Activated CD8-positive, alpha-beta T cell treated with anti-CD3 and anti-CD28 coated beads for 36 hours (primary cell): ENCODE data around the gene FANK1. TPM values are rescaled to one million over a fixed set of nuclear protein-coding genes. Genes with fewer than 3 reads are reported as not detected.

Experiments
- ATAC-seq: fragments of 200-7000 bp; cut with Tn5 transposase; one replicate; pipeline ENCODE4 v1.10.0; 2021; ENCODE audit warnings: mild to moderate bottlenecking, moderate library complexity
- CTCF ChIA-PET: fragments of 350-600 bp; sonication (Branson Sonifier 250); formaldehyde crosslinking; loops from one replicate; lab custom pipeline; 2021; ENCODE audit warnings: antibody characterized with exemption; lab: Charles Lee
- POLR2A ChIA-PET: fragments of 350-600 bp; sonication (Branson Sonifier 250); formaldehyde crosslinking; loops from one replicate; lab custom pipeline; 2021; ENCODE audit warnings: antibody characterized with exemption; lab: Charles Lee
- DNase-seq: peaks from one replicate; pipeline ENCODE4 v3.0.0-alpha.2; 2020
- H3K27ac Mint-ChIP-seq: one replicate; pipeline ENCODE4 v1.8.0; 2021; ENCODE audit warnings: mild to moderate bottlenecking, mixed read lengths
- H3K27me3 Mint-ChIP-seq: one replicate; pipeline ENCODE4 v1.8.0; 2021; ENCODE audit warnings: mixed read lengths
- H3K36me3 Mint-ChIP-seq: one replicate; pipeline ENCODE4 v1.8.0; 2021; ENCODE audit warnings: low read depth, mixed read lengths
- H3K4me1 Mint-ChIP-seq: one replicate; pipeline ENCODE4 v1.8.0; 2021; ENCODE audit warnings: low read depth, mixed read lengths
- H3K4me3 Mint-ChIP-seq: one replicate; pipeline ENCODE4 v1.8.0; 2021; ENCODE audit warnings: mild to moderate bottlenecking, moderate library complexity, mixed read lengths
- H3K9me3 Mint-ChIP-seq: one replicate; pipeline ENCODE4 v1.8.0; 2021; ENCODE audit warnings: mixed read lengths
- CTCF ChIP-seq: fragments of 200-600 bp; IDR thresholded peaks from one replicate; pipeline ENCODE4 v1.8.0; 2022; ENCODE audit warnings: antibody characterized with exemption, mild to moderate bottlenecking
- intact Hi-C: fragments of 100-400 bp; cut with micrococcal nuclease; formaldehyde crosslinking; loops from one replicate; pipeline ENCODE4 v1.10.0; 2022
- total RNA-seq, 2 experiments: library from RNA; stranded (reverse); gene quantifications; one replicate each; pipeline ENCODE4 v1.2.3, GENCODE V29; 2021

Gene FANK1
- total RNA-seq, 2 experiments from 2014 or later, result 0.45 to 0.58 TPM

GRCh38 chr10:126013489-126014281 lies 117.3 kb downstream of the FANK1 start:
- ChIA-PET POLR2A (no interaction called here), CTCF (no interaction called here)
- H3K27ac Mint-ChIP-seq, result no peak overlapping the region
- no peak overlapping the region for H3K4me3 Mint-ChIP-seq
- H3K36me3 Mint-ChIP-seq, result no peaks in the 10 kb centered on the region
- no peaks in the 10 kb centered on the region for H3K4me1 Mint-ChIP-seq
- peak; percentile 5 for DNase-seq
- TF ChIP-seq CTCF, result no peak
- peaks cover under 1% of the 10 kb centered on the region for H3K27me3 Mint-ChIP-seq
- intact Hi-C loops, result no loop called here
- H3K9me3 Mint-ChIP-seq, result no peaks in the 10 kb centered on the region
- peak; percentile 20 for ATAC-seq

- ChIA-PET POLR2A (no interaction called here), CTCF (no interaction called here)
- DNase-seq, result no peak
- Mint-ChIP-seq H3K27ac (no peak overlapping the region), H3K27me3 (peaks cover 1% of the 10 kb centered on the region), H3K36me3 (no peaks in the 10 kb centered on the region), H3K4me3 (no peak overlapping the region), H3K9me3 (no peaks in the 10 kb centered on the region), H3K4me1 (no peaks in the 10 kb centered on the region)
- ATAC-seq, result no peak
- intact Hi-C loops, result no loop called here
- TF ChIP-seq CTCF, result no peak
Measured at GRCh38 chr10:126014309-126014708, 117.9 kb downstream of the FANK1 start.

- POLR2A ChIA-PET, result no interaction called here
- CTCF ChIA-PET, result no interaction called here
- no peak overlapping the region for H3K4me3 Mint-ChIP-seq
- intact Hi-C loops, result no loop called here
- no peaks in the 10 kb centered on the region for H3K4me1 Mint-ChIP-seq
- H3K27ac Mint-ChIP-seq, result no peak overlapping the region
- H3K9me3 Mint-ChIP-seq, result no peaks in the 10 kb centered on the region
- H3K27me3 Mint-ChIP-seq, result peaks cover 1% of the 10 kb centered on the region
- DNase-seq (no peak), ATAC-seq (no peak)
- H3K36me3 Mint-ChIP-seq, result no peaks in the 10 kb centered on the region
- TF ChIP-seq CTCF, result no peak
Measured at GRCh38 chr10:126015413-126015812, 119.0 kb downstream of the FANK1 start.

GRCh38 chr10:126016156-126016805 lies 119.9 kb downstream of the FANK1 start:
- CTCF ChIA-PET, result no interaction called here
- POLR2A ChIA-PET, result no interaction called here

More at GRCh38 chr10:126016156-126016805, 119.9 kb downstream of the FANK1 start:
- no peak for DNase-seq
- Mint-ChIP-seq H3K36me3 (no peaks in the 10 kb centered on the region), H3K9me3 (no peaks in the 10 kb centered on the region), H3K4me3 (no peak overlapping the region), H3K27me3 (peaks cover 1% of the 10 kb centered on the region), H3K27ac (no peak overlapping the region), H3K4me1 (no peaks in the 10 kb centered on the region)
- no peak for ATAC-seq
- TF ChIP-seq CTCF, result no peak
- intact Hi-C loops, result no loop called here
